OCI-LY7 (cell line): ENCODE results near the gene CDKL1. TPM values are rescaled to one million over a fixed set of nuclear protein-coding genes. Genes with fewer than 3 reads are reported as not detected.

ENCODE experiments used
- BruUV-seq: library from RNA; stranded (reverse); fragments of 400-500 nt; replicated peaks from 2 replicates; lab custom pipeline; 2021; lab: Mats Ljungman, UMichigan
- CTCF ChIA-PET: fragments of 300-600 bp; sonication (Branson Sonifier 250); formaldehyde crosslinking; loops from one replicate; lab custom pipeline; 2022; ENCODE audit warnings: antibody characterized with exemption; ENCODE audit not compliant: unreplicated experiment; lab: Charles Lee
- POLR2A ChIA-PET: fragments of 300-600 bp; sonication (Branson Sonifier 250); formaldehyde crosslinking; loops from one replicate; lab custom pipeline; 2022; ENCODE audit warnings: antibody characterized with exemption; lab: Charles Lee
- DNase-seq: peaks from one replicate; pipeline ENCODE4 v3.0.0-alpha.2; 2015; ENCODE audit warnings: low spot score
- H2AFZ ChIP-seq: fragments of 200-600 bp; sonication (generic), shearing (Covaris generic); 2 replicates; pipeline ENCODE4 v1.6.1; 2014; ENCODE audit warnings: mild to moderate bottlenecking, antibody characterized with exemption, low read length, moderate library complexity
- H3K27ac ChIP-seq: fragments of 200-600 bp; sonication (generic); 2 replicates; pipeline ENCODE4 v1.5.1; 2014; ENCODE audit warnings: mixed run types, low read depth, mild to moderate bottlenecking, moderate library complexity, low read length, inconsistent platforms; ENCODE audit not compliant: poor library complexity, severe bottlenecking
- H3K36me3 ChIP-seq: fragments of 200-600 bp; sonication (generic); 2 replicates; pipeline ENCODE4 v1.6.1; 2014; ENCODE audit warnings: mild to moderate bottlenecking, antibody characterized with exemption, low read length, moderate library complexity, mixed read lengths; ENCODE audit not compliant: insufficient read depth
- H3K4me1 ChIP-seq: fragments of 200-600 bp; sonication (generic); 2 replicates; pipeline ENCODE4 v1.5.1; 2014; ENCODE audit warnings: mild to moderate bottlenecking, low read length; ENCODE audit not compliant: insufficient read depth, poor library complexity, severe bottlenecking
- H3K4me2 ChIP-seq: fragments of 200-600 bp; sonication (generic); 2 replicates; pipeline ENCODE4 v1.6.1; 2014; ENCODE audit warnings: mild to moderate bottlenecking, low read length
- H3K4me3 ChIP-seq: fragments of 200-600 bp; sonication (generic); 2 replicates; pipeline ENCODE4 v1.5.1; 2014; ENCODE audit warnings: mild to moderate bottlenecking, low read depth, low read length; ENCODE audit not compliant: poor library complexity, severe bottlenecking
- H3K79me2 ChIP-seq: fragments of 200-600 bp; sonication (generic); 2 replicates; pipeline ENCODE4 v1.6.1; 2016; ENCODE audit warnings: low read depth, mild to moderate bottlenecking, low read length, moderate library complexity, mixed read lengths; ENCODE audit not compliant: insufficient read depth
- H3K9me2 ChIP-seq: fragments of 200-600 bp; sonication (generic); 2 replicates; pipeline ENCODE4 v1.6.1; 2016; ENCODE audit warnings: mild to moderate bottlenecking, low read length, mixed read lengths; ENCODE audit not compliant: insufficient read depth
- H3K9me3 ChIP-seq: fragments of 200-600 bp; sonication (generic); 2 replicates; pipeline ENCODE4 v1.6.1; 2014; ENCODE audit warnings: mild to moderate bottlenecking, mixed run types, low read length, mixed read lengths
- H4K20me1 ChIP-seq: fragments of 200-600 bp; sonication (generic); 2 replicates; pipeline ENCODE4 v1.6.1; 2014; ENCODE audit warnings: mild to moderate bottlenecking, antibody characterized with exemption, low read length, moderate library complexity, mixed read lengths; ENCODE audit not compliant: insufficient read depth
- EZH2phosphoT487 ChIP-seq: fragments of 200-600 bp; sonication (generic); IDR thresholded peaks from 2 replicates; pipeline ENCODE4 v1.6.1; 2018; ENCODE audit warnings: low read depth, borderline replicate concordance, mild to moderate bottlenecking, mixed run types, antibody characterized with exemption, low read length, moderate library complexity, mixed read lengths
- intact Hi-C: fragments of 100-400 bp; cut with micrococcal nuclease; formaldehyde crosslinking; loops from one replicate; pipeline ENCODE4 v1.10.0; 2022; ENCODE audit not compliant: unreplicated experiment
- total RNA-seq, 2 experiments: library from RNA; depleted of rRNA in 1 of 2; stranded (reverse); fragments of >200 nt in 1 of 2; shearing (Covaris generic) in 1 of 2; gene quantifications; 2 replicates each; pipeline ENCODE4 v1.2.3, GENCODE V29; 2014 to 2022
- TF ChIP-seq, protein P1 (sequence below): fragments of 200-600 bp; sonication (generic); conservative IDR thresholded peaks from 2 replicates; pipeline ENCODE4 v1.5.1; 2014; ENCODE audit warnings: mild to moderate bottlenecking, antibody characterized with exemption, low read length, moderate library complexity, mixed read lengths

Gene CDKL1
- total RNA-seq, 2 experiments from 2014 or later, result 0.09 to 0.36 TPM

DNA sequence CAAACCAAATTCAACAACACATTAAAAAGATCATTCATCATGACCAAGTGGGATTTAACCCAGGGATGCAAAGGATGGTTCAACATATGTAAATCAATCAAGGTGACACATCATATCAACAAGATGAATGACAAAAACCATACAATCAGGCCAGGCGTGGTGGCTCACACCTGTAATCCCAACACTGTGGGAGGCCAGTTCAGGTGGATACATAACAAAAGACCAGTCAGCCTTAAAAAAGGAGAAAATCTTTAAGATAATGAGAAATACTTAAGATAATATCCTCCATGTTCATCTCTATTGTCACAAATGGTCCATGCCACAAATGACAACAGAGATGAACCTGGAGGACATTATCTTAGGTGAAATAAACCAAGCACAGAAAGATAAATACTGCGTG is 97.1 kb downstream of the CDKL1 start:
- TF ChIP-seq, protein P1, sequence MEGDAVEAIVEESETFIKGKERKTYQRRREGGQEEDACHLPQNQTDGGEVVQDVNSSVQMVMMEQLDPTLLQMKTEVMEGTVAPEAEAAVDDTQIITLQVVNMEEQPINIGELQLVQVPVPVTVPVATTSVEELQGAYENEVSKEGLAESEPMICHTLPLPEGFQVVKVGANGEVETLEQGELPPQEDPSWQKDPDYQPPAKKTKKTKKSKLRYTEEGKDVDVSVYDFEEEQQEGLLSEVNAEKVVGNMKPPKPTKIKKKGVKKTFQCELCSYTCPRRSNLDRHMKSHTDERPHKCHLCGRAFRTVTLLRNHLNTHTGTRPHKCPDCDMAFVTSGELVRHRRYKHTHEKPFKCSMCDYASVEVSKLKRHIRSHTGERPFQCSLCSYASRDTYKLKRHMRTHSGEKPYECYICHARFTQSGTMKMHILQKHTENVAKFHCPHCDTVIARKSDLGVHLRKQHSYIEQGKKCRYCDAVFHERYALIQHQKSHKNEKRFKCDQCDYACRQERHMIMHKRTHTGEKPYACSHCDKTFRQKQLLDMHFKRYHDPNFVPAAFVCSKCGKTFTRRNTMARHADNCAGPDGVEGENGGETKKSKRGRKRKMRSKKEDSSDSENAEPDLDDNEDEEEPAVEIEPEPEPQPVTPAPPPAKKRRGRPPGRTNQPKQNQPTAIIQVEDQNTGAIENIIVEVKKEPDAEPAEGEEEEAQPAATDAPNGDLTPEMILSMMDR, result no peak
- no peak for TF ChIP-seq EZH2phosphoT487
- Histone ChIP-seq H3K36me3 (peaks cover 34% of the 10 kb centered on the region), H3K27ac (no peak overlapping the region), H3K79me2 (no peaks in the 10 kb centered on the region), H3K9me3 (no peaks in the 10 kb centered on the region), H3K4me3 (no peak overlapping the region), H2AFZ (no peak overlapping the region), H3K4me2 (no peak overlapping the region), H3K9me2 (no peaks in the 10 kb centered on the region), H3K4me1 (no peaks in the 10 kb centered on the region), H4K20me1 (no peaks in the 10 kb centered on the region)
- CTCF ChIA-PET, result no interaction called here
- no TSS peak for BruUV-seq
- POLR2A ChIA-PET, result no interaction called here
- no peak for DNase-seq
- intact Hi-C loops, result no loop called here

DNA sequence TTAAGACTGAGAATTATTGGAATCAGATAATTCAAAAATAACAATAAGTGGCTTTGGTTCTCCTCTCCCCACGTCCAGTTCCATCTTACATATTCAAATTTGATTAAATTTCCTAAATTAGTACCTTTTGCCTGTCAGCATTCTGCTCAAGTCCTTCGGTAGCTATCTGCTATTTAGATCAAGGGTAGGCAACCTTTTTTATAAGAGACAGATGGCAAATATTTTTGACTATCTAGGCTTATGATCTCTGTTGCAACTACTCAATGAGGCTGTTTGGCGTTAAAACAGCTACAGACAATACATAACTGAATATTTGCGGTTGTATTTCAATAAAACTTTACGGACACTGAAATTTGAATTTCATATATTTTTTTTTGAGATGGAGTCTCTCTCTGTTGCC is 106.4 kb downstream of the CDKL1 start:
- BruUV-seq, result no TSS peak
- no peaks in the 10 kb centered on the region for H3K79me2 ChIP-seq
- ChIA-PET POLR2A (interaction anchor here (0.5 to 0.6 kb wide), 2 partner anchors 15 to 51 kb away, joined by 3 read pairs; no protein-coding TSS in a partner anchor), CTCF (no interaction called here)
- intact Hi-C loops, result no loop called here
- peaks cover 12% of the 10 kb centered on the region for H3K9me3 ChIP-seq
- TF ChIP-seq EZH2phosphoT487, result no peak
- TF ChIP-seq, protein P1, result no peak
- H3K36me3 ChIP-seq, result peaks cover 33% of the 10 kb centered on the region
- H3K27ac ChIP-seq, result no peak overlapping the region
- no peak for DNase-seq
- no peaks in the 10 kb centered on the region for H3K9me2 ChIP-seq
- H2AFZ ChIP-seq, result no peak overlapping the region
- H3K4me2 ChIP-seq, result no peak overlapping the region
- H3K4me3 ChIP-seq, result no peak overlapping the region
- no peaks in the 10 kb centered on the region for H3K4me1 ChIP-seq
- no peaks in the 10 kb centered on the region for H4K20me1 ChIP-seq

DNA sequence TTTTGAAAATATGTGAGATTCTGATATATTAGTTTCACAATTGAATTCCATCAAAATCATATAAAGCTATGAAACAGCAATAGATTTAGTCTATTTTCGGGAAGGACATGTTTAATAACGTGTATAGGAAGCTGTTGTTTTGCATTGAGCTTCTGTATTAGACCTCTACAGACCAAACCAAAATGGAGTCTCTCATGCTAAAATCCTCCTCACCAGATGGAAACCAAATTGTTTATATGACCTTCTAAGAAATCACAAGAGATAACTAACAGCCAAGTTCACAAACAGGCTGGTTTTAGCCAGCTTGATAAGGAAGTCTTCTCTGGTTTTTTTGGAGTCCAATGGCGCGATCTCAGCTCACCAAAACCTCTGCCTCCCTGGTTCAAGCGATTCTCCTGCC is 108.5 kb downstream of the CDKL1 start:
- no peak overlapping the region for H3K4me3 ChIP-seq
- H2AFZ ChIP-seq, result no peak overlapping the region
- ChIA-PET CTCF (no interaction called here), POLR2A (no interaction called here)
- no peaks in the 10 kb centered on the region for H3K9me2 ChIP-seq
- H3K9me3 ChIP-seq, result peaks cover 12% of the 10 kb centered on the region
- TF ChIP-seq EZH2phosphoT487, result no peak
- TF ChIP-seq, protein P1, result no peak
- BruUV-seq, result no TSS peak
- no peaks in the 10 kb centered on the region for H3K79me2 ChIP-seq
- DNase-seq, result no peak
- intact Hi-C loops, result no loop called here
- no peaks in the 10 kb centered on the region for H3K4me1 ChIP-seq
- H3K4me2 ChIP-seq, result no peak overlapping the region
- peaks cover 25% of the 10 kb centered on the region for H3K36me3 ChIP-seq
- no peaks in the 10 kb centered on the region for H4K20me1 ChIP-seq
- no peak overlapping the region for H3K27ac ChIP-seq
